Astrocyte of the cerebellum (primary cell): ENCODE measurements around the gene LUM.

Experiments
- DNase-seq: peaks from one replicate; pipeline ENCODE4 v3.0.0-alpha.2; 2011; ENCODE audit warnings: low read depth
- H3K4me3 ChIP-seq: 2 replicates; pipeline ENCODE4 v1.5.1; 2011; ENCODE audit warnings: mild to moderate bottlenecking, low read depth, low read length, moderate library complexity
- CTCF ChIP-seq: IDR thresholded peaks from 2 replicates; pipeline ENCODE4 v1.5.1; 2012; ENCODE audit warnings: low read length, low read depth, moderate library complexity, mild to moderate bottlenecking; ENCODE audit errors: missing control alignments
- in situ Hi-C: cut with HindIII; loops from 2 replicates; pipeline ENCODE4 v1.10.0; 2017; ENCODE audit warnings: low sequenced_read_pairs

Gene LUM

GRCh38 chr12:91099341-91099740 lies 12.0 kb downstream of the LUM start:
- no peak for DNase-seq
- in situ Hi-C loops = no loop called here

GRCh38 chr12:91098941-91099340 lies 12.4 kb downstream of the LUM start:
- peak; percentile 93 for DNase-seq

More at GRCh38 chr12:91099341-91099740, 12.0 kb downstream of the LUM start:
- TF ChIP-seq CTCF = no peak
- no peak overlapping the region for H3K4me3 ChIP-seq

GRCh38 chr12:91098461-91098860 lies 12.8 kb downstream of the LUM start:
- no peak overlapping the region for H3K4me3 ChIP-seq
- no peak for TF ChIP-seq CTCF
- no peak for DNase-seq
- in situ Hi-C loops = no loop called here

More at GRCh38 chr12:91098941-91099340, 12.4 kb downstream of the LUM start:
- in situ Hi-C loops = no loop called here
- no peak overlapping the region for H3K4me3 ChIP-seq
- TF ChIP-seq CTCF = no peak

- no peak for DNase-seq
- H3K4me3 ChIP-seq = no peak overlapping the region
- TF ChIP-seq CTCF = no peak
- in situ Hi-C loops = no loop called here
These were observed 16.3 kb downstream of the LUM start for GRCh38 chr12:91094957-91095356.

GRCh38 chr12:91094032-91094662 lies 17.1 kb downstream of the LUM start:
- TF ChIP-seq CTCF = no peak
- in situ Hi-C loops = no loop called here
- H3K4me3 ChIP-seq = no peak overlapping the region
- no peak for DNase-seq

DNA sequence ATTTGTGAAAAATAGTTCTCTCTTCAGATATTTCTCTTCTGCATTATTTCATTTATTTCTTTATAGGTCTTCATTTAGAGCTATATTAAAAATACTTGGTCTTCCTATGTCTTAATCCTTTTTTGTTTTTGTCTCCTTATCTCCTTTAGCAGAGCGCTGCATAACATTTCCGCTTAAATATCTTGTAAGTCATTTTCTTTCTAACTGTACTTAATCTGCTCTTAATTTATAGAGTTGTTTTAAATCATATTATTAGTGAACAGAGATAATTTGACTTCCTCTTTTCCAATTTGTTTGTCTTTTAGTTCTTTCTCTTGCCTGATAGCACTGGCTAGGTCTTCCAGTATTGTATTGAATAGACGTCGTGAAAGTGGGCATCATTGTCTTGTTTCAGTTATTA lies 18.0 kb downstream of the LUM start:
- no peak for TF ChIP-seq CTCF
- no peak for DNase-seq
- H3K4me3 ChIP-seq = no peak overlapping the region
- in situ Hi-C loops = no loop called here
